HEK293 (cell line): ENCODE results near the gene EFCAB12.

Experiments used
- HOXA7 ChIP-seq: sonication (generic); formaldehyde crosslinking; IDR thresholded peaks from 2 replicates; pipeline ENCODE4 v1.8.1; 2022; ENCODE audit warnings: missing genetic modification reagents, borderline replicate concordance
- MZF1 ChIP-seq: fragments of 450-650 bp; formaldehyde crosslinking; IDR thresholded peaks from 2 replicates; pipeline ENCODE4 v1.5.1; 2017; ENCODE audit warnings: missing biosample characterization, missing genetic modification characterization, borderline replicate concordance
- OVOL3 ChIP-seq: fragments of 450-650 bp; formaldehyde crosslinking; IDR thresholded peaks from 2 replicates; pipeline ENCODE4 v1.5.1; 2016; ENCODE audit warnings: missing biosample characterization, missing genetic modification characterization
- SALL2 ChIP-seq: fragments of 450-650 bp; formaldehyde crosslinking; IDR thresholded peaks from 2 replicates; pipeline ENCODE4 v1.5.0; 2017; ENCODE audit warnings: missing biosample characterization, mild to moderate bottlenecking, missing genetic modification characterization, borderline replicate concordance
- SCRT1 ChIP-seq: fragments of 450-650 bp; formaldehyde crosslinking; IDR thresholded peaks from 2 replicates; pipeline ENCODE4 v1.5.1; 2016; ENCODE audit warnings: missing biosample characterization, missing genetic modification characterization, borderline replicate concordance
- ZBTB21 ChIP-seq: fragments of 450-650 bp; formaldehyde crosslinking; IDR thresholded peaks from 2 replicates; pipeline ENCODE4 v1.5.1; 2017; ENCODE audit warnings: missing biosample characterization, missing genetic modification characterization
- ZEB2 ChIP-seq: fragments of 450-650 bp; formaldehyde crosslinking; IDR thresholded peaks from 2 replicates; pipeline ENCODE4 v1.5.1; 2016; ENCODE audit warnings: missing biosample characterization, missing genetic modification characterization
- ZIC2 ChIP-seq: fragments of 450-650 bp; formaldehyde crosslinking; IDR thresholded peaks from 2 replicates; pipeline ENCODE4 v1.5.1; 2016; ENCODE audit warnings: missing biosample characterization, missing genetic modification characterization
- ZNF132 ChIP-seq: fragments of 450-650 bp; formaldehyde crosslinking; IDR thresholded peaks from 2 replicates; pipeline ENCODE4 v1.5.1; 2017; ENCODE audit warnings: missing biosample characterization, missing genetic modification characterization, borderline replicate concordance
- ZNF146 ChIP-seq: fragments of 450-650 bp; formaldehyde crosslinking; IDR thresholded peaks from 2 replicates; pipeline ENCODE4 v1.5.1; 2016; ENCODE audit warnings: missing biosample characterization, missing genetic modification characterization
- ZNF184 ChIP-seq: fragments of 450-650 bp; IDR thresholded peaks from 2 replicates; pipeline ENCODE4 v1.5.1; 2018; ENCODE audit warnings: missing biosample characterization, mild to moderate bottlenecking, missing genetic modification characterization
- ZNF214 ChIP-seq: fragments of 450-650 bp; formaldehyde crosslinking; IDR thresholded peaks from 2 replicates; pipeline ENCODE4 v1.5.1; 2017; ENCODE audit warnings: missing biosample characterization, mild to moderate bottlenecking, missing genetic modification characterization, borderline replicate concordance
- ZNF239 ChIP-seq: fragments of 450-650 bp; formaldehyde crosslinking; IDR thresholded peaks from 2 replicates; pipeline ENCODE4 v1.5.1; 2016; ENCODE audit warnings: missing biosample characterization, missing genetic modification characterization
- ZNF324 ChIP-seq: fragments of 450-650 bp; formaldehyde crosslinking; IDR thresholded peaks from 2 replicates; pipeline ENCODE4 v1.5.1; 2016; ENCODE audit warnings: missing biosample characterization, missing genetic modification characterization
- ZNF366 ChIP-seq: fragments of 450-650 bp; formaldehyde crosslinking; conservative IDR thresholded peaks from 2 replicates; pipeline ENCODE4 v1.5.1; 2016; ENCODE audit warnings: missing biosample characterization, missing genetic modification characterization
- ZNF391 ChIP-seq: fragments of 450-650 bp; formaldehyde crosslinking; IDR thresholded peaks from 2 replicates; pipeline ENCODE4 v1.5.1; 2016; ENCODE audit warnings: low read depth, missing biosample characterization, missing genetic modification characterization, borderline replicate concordance
- ZNF423 ChIP-seq: fragments of 450-650 bp; formaldehyde crosslinking; IDR thresholded peaks from 2 replicates; pipeline ENCODE4 v1.5.1; 2016; ENCODE audit warnings: missing biosample characterization, missing genetic modification characterization
- ZNF521 ChIP-seq: fragments of 450-650 bp; formaldehyde crosslinking; IDR thresholded peaks from 2 replicates; pipeline ENCODE4 v1.5.1; 2017; ENCODE audit warnings: missing biosample characterization, mild to moderate bottlenecking, missing genetic modification characterization
- ZNF558 ChIP-seq: fragments of 450-650 bp; formaldehyde crosslinking; IDR thresholded peaks from 2 replicates; pipeline ENCODE4 v1.5.1; 2016; ENCODE audit warnings: missing biosample characterization, missing genetic modification characterization
- ZNF596 ChIP-seq: fragments of 450-650 bp; IDR thresholded peaks from 2 replicates; pipeline ENCODE4 v1.5.0; 2018; ENCODE audit warnings: missing biosample characterization, mild to moderate bottlenecking, missing genetic modification characterization, moderate library complexity
- ZNF600 ChIP-seq: fragments of 450-650 bp; formaldehyde crosslinking; IDR thresholded peaks from 2 replicates; pipeline ENCODE4 v1.5.1; 2016; ENCODE audit warnings: missing biosample characterization, missing genetic modification characterization
- ZNF791 ChIP-seq: fragments of 450-650 bp; formaldehyde crosslinking; IDR thresholded peaks from 2 replicates; pipeline ENCODE4 v1.5.1; 2016; ENCODE audit warnings: missing biosample characterization, missing genetic modification characterization
- ZXDB ChIP-seq: fragments of 450-650 bp; formaldehyde crosslinking; IDR thresholded peaks from 2 replicates; pipeline ENCODE4 v1.5.1; 2016; ENCODE audit warnings: missing biosample characterization, missing genetic modification characterization
- TF ChIP-seq, protein P1 (sequence below): fragments of 450-650 bp; formaldehyde crosslinking; IDR thresholded peaks from 2 replicates; pipeline ENCODE4 v1.5.1; 2017; ENCODE audit warnings: missing biosample characterization, missing genetic modification characterization
- TF ChIP-seq, protein P2 (sequence below): fragments of 450-650 bp; formaldehyde crosslinking; IDR thresholded peaks from 2 replicates; pipeline ENCODE4 v1.5.1; 2016; ENCODE audit warnings: missing biosample characterization, missing genetic modification characterization, borderline replicate concordance
- TF ChIP-seq, protein P3 (sequence below): fragments of 450-650 bp; formaldehyde crosslinking; IDR thresholded peaks from 2 replicates; pipeline ENCODE4 v1.5.1; 2016; ENCODE audit warnings: missing biosample characterization, missing genetic modification characterization
- TF ChIP-seq, protein P4 (sequence below): fragments of 450-650 bp; formaldehyde crosslinking; IDR thresholded peaks from 2 replicates; pipeline ENCODE4 v1.5.1; 2016; ENCODE audit warnings: missing biosample characterization, missing genetic modification characterization
- TF ChIP-seq, protein P5 (sequence below): fragments of 450-650 bp; formaldehyde crosslinking; optimal IDR thresholded peaks from 2 replicates; pipeline ENCODE3; 2016; ENCODE audit warnings: missing biosample characterization, mild to moderate bottlenecking, missing genetic modification characterization

Gene EFCAB12

DNA sequence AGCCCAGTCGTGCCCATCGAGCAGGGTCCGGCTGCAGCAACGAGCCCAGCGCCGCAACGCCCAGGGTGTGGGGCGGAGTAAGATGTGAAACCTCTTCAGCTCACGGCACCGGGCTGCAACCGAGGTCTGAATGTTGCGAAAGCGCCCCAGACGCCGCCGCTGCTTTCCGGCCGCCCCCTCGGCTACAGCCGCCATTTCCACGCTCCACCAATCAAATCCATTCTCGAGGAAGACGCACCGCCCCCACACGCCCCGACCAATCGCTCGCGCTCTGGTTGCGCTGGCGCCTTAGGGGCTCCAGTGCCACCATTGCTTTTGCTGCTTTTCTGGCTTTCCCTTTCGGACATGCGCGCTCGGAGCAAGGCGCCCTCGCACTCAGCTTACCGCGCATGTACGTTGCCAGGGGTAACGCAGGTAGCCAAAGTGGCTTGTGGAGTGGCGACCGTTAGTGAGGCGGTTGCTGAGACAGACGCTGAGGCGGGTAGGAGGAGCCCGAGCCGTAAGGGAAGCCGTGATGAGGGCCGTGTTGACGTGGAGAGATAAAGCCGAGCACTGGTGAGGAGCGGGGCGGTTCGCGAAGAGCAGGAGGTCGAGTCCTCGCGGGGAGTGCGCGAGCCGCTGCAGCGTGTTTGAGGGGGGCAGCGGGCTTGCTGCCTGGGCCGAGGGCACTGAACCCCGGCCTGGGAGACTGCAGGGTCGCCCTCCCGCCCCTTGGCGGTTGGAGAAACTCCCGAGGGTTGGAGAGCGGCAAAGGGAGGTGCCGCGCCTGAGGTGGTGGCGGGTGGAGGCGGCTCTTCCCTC is 11.6 kb upstream of the EFCAB12 start, which contains the start of the genes IFT122 and MBD4 (continued):
- TF ChIP-seq, protein P1, sequence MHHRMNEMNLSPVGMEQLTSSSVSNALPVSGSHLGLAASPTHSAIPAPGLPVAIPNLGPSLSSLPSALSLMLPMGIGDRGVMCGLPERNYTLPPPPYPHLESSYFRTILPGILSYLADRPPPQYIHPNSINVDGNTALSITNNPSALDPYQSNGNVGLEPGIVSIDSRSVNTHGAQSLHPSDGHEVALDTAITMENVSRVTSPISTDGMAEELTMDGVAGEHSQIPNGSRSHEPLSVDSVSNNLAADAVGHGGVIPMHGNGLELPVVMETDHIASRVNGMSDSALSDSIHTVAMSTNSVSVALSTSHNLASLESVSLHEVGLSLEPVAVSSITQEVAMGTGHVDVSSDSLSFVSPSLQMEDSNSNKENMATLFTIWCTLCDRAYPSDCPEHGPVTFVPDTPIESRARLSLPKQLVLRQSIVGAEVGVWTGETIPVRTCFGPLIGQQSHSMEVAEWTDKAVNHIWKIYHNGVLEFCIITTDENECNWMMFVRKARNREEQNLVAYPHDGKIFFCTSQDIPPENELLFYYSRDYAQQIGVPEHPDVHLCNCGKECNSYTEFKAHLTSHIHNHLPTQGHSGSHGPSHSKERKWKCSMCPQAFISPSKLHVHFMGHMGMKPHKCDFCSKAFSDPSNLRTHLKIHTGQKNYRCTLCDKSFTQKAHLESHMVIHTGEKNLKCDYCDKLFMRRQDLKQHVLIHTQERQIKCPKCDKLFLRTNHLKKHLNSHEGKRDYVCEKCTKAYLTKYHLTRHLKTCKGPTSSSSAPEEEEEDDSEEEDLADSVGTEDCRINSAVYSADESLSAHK (tag by site-specific recombination), result no peak
- TF ChIP-seq MZF1 (no peak), ZNF324 (peak; percentile 71), SCRT1 (tag by site-specific recombination) (no peak), ZNF146 (tag by site-specific recombination) (no peak), SALL2 (tag by site-specific recombination) (no peak), OVOL3 (tag by site-specific recombination) (peak; percentile 56; the same call in 1 of the 2 replicates), ZNF132 (tag by site-specific recombination) (no peak), ZNF184 (tag by site-specific recombination) (no peak), ZIC2 (tag by site-specific recombination) (no peak), ZNF214 (no peak), ZNF239 (tag by site-specific recombination) (no peak), ZNF596 (tag by site-specific recombination) (no peak; the same call in 1 of the 2 replicates), ZNF558 (tag by site-specific recombination) (no peak), ZNF366 (tag by site-specific recombination) (peak; percentile 54), ZBTB21 (0 out of 2 replicates have a peak, but pooled peaks have one; percentile 17), ZNF423 (no peak), HOXA7 (CRISPR knock-in tag) (no peak), ZEB2 (tag by site-specific recombination) (peak; percentile 48; the same call in 1 of the 2 replicates), ZNF600 (tag by site-specific recombination) (peak; percentile 98), ZXDB (tag by site-specific recombination) (peak; percentile 82), ZNF391 (tag by site-specific recombination) (peak; percentile 73; the same call in 1 of the 2 replicates), ZNF521 (no peak), ZNF791 (tag by site-specific recombination) (no peak)
- TF ChIP-seq, protein P2, sequence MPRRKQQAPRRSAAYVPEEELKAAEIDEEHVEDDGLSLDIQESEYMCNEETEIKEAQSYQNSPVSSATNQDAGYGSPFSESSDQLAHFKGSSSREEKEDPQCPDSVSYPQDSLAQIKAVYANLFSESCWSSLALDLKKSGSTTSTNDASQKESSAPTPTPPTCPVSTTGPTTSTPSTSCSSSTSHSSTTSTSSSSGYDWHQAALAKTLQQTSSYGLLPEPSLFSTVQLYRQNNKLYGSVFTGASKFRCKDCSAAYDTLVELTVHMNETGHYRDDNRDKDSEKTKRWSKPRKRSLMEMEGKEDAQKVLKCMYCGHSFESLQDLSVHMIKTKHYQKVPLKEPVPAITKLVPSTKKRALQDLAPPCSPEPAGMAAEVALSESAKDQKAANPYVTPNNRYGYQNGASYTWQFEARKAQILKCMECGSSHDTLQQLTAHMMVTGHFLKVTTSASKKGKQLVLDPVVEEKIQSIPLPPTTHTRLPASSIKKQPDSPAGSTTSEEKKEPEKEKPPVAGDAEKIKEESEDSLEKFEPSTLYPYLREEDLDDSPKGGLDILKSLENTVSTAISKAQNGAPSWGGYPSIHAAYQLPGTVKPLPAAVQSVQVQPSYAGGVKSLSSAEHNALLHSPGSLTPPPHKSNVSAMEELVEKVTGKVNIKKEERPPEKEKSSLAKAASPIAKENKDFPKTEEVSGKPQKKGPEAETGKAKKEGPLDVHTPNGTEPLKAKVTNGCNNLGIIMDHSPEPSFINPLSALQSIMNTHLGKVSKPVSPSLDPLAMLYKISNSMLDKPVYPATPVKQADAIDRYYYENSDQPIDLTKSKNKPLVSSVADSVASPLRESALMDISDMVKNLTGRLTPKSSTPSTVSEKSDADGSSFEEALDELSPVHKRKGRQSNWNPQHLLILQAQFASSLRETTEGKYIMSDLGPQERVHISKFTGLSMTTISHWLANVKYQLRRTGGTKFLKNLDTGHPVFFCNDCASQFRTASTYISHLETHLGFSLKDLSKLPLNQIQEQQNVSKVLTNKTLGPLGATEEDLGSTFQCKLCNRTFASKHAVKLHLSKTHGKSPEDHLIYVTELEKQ (tag by site-specific recombination), result 0 out of 2 replicates have a peak, but pooled peaks have one; percentile 15
- TF ChIP-seq, protein P3, sequence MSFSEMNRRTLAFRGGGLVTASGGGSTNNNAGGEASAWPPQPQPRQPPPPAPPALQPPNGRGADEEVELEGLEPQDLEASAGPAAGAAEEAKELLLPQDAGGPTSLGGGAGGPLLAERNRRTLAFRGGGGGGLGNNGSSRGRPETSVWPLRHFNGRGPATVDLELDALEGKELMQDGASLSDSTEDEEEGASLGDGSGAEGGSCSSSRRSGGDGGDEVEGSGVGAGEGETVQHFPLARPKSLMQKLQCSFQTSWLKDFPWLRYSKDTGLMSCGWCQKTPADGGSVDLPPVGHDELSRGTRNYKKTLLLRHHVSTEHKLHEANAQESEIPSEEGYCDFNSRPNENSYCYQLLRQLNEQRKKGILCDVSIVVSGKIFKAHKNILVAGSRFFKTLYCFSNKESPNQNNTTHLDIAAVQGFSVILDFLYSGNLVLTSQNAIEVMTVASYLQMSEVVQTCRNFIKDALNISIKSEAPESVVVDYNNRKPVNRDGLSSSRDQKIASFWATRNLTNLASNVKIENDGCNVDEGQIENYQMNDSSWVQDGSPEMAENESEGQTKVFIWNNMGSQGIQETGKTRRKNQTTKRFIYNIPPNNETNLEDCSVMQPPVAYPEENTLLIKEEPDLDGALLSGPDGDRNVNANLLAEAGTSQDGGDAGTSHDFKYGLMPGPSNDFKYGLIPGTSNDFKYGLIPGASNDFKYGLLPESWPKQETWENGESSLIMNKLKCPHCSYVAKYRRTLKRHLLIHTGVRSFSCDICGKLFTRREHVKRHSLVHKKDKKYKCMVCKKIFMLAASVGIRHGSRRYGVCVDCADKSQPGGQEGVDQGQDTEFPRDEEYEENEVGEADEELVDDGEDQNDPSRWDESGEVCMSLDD, result peak; percentile 44; the same call in 1 of the 2 replicates
- TF ChIP-seq, protein P4, sequence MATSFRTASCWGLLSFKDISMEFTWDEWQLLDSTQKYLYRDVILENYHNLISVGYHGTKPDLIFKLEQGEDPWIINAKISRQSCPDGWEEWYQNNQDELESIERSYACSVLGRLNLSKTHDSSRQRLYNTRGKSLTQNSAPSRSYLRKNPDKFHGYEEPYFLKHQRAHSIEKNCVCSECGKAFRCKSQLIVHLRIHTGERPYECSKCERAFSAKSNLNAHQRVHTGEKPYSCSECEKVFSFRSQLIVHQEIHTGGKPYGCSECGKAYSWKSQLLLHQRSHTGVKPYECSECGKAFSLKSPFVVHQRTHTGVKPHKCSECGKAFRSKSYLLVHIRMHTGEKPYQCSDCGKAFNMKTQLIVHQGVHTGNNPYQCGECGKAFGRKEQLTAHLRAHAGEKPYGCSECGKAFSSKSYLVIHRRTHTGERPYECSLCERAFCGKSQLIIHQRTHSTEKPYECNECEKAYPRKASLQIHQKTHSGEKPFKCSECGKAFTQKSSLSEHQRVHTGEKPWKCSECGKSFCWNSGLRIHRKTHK, result no peak
- TF ChIP-seq, protein P5, sequence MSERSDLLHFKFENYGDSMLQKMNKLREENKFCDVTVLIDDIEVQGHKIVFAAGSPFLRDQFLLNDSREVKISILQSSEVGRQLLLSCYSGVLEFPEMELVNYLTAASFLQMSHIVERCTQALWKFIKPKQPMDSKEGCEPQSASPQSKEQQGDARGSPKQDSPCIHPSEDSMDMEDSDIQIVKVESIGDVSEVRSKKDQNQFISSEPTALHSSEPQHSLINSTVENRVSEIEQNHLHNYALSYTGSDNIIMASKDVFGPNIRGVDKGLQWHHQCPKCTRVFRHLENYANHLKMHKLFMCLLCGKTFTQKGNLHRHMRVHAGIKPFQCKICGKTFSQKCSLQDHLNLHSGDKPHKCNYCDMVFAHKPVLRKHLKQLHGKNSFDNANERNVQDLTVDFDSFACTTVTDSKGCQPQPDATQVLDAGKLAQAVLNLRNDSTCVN (tag by site-specific recombination), result peak; percentile 69
